ENCODE results near the gene NME3.

Gene NME3

DNA sequence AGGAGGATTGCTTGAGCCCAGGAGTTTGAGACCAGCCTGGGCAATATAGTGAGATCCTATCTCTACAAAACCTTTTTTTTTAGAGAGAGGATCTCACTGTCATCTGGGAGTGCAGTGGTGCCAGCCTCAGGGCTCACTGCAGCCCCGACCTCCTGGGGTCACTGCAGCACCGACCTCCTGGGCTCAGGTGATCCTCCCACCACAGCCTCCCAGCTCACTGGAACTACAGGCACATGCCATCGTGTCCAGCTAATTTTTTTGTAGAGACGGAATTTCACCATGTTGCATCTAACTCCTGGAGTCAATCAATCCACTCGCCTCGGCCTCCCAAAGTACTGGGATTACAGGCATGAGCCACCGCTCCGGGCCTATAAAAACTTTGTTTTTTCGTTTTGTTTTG is 50.0 kb downstream of the NME3 start:
- no peak for DNase-seq

Measured in activated CD4-positive, alpha-beta T cell treated with anti-CD3 and anti-CD28 coated beads, Interleukin-2, amount 50 U/mL, for 16 hours (primary cell).